Measurements from ENCODE around the gene SETX.
"Not testable (repeated sequence)": the region's sequence is repeated elsewhere in the genome, so short reads cannot be mapped to it uniquely, and the experiment has no call there.

SETX gene, protein sequence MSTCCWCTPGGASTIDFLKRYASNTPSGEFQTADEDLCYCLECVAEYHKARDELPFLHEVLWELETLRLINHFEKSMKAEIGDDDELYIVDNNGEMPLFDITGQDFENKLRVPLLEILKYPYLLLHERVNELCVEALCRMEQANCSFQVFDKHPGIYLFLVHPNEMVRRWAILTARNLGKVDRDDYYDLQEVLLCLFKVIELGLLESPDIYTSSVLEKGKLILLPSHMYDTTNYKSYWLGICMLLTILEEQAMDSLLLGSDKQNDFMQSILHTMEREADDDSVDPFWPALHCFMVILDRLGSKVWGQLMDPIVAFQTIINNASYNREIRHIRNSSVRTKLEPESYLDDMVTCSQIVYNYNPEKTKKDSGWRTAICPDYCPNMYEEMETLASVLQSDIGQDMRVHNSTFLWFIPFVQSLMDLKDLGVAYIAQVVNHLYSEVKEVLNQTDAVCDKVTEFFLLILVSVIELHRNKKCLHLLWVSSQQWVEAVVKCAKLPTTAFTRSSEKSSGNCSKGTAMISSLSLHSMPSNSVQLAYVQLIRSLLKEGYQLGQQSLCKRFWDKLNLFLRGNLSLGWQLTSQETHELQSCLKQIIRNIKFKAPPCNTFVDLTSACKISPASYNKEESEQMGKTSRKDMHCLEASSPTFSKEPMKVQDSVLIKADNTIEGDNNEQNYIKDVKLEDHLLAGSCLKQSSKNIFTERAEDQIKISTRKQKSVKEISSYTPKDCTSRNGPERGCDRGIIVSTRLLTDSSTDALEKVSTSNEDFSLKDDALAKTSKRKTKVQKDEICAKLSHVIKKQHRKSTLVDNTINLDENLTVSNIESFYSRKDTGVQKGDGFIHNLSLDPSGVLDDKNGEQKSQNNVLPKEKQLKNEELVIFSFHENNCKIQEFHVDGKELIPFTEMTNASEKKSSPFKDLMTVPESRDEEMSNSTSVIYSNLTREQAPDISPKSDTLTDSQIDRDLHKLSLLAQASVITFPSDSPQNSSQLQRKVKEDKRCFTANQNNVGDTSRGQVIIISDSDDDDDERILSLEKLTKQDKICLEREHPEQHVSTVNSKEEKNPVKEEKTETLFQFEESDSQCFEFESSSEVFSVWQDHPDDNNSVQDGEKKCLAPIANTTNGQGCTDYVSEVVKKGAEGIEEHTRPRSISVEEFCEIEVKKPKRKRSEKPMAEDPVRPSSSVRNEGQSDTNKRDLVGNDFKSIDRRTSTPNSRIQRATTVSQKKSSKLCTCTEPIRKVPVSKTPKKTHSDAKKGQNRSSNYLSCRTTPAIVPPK (N-terminal part only)

DNA sequence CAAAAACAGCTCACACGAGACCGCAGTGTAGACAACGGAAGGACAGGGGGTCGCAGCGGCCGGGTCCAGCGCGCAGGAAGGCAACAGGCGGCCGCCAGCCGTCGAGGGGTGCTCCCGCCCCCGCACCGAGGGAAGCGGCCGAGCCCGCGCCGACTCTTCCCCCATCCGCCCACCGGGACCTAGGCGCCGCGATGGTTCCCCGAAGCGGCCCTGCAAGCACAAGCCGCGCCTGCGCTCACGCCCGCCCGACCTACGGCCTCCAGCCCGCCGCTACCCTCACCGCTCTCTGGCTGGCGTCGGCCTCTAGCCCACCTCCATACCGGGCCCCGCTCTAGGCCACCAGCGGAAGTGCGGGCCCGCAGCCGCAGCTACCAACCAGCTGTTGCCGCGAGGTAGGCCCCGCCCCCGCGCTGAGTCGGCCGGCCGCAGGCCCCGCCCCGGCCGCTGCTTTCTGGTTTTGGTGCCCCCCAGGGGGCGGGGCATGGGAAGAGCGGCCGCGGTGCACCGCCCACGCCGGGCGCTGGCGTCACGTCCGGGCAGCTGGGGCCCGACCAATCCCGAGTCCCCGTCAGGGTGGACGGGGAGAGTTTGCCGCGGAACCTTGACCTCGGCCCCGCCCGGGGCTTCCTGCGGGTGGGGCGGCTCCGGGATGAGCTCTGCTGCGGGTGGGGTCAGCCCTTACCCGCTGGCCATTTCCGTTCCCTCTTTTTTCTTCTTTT is at the start of gene SETX:
Gene SETX, minus strand, starts transcription at position 350 of the 719 bp plus-strand sequence. CDS start 5,558 bp downstream, outside the sequence.
- peak; percentile 93 to 98 for DNase-seq (ENCODE audit: extremely low read depth in 1 of 2, low read depth in 1 of 2)

DNA sequence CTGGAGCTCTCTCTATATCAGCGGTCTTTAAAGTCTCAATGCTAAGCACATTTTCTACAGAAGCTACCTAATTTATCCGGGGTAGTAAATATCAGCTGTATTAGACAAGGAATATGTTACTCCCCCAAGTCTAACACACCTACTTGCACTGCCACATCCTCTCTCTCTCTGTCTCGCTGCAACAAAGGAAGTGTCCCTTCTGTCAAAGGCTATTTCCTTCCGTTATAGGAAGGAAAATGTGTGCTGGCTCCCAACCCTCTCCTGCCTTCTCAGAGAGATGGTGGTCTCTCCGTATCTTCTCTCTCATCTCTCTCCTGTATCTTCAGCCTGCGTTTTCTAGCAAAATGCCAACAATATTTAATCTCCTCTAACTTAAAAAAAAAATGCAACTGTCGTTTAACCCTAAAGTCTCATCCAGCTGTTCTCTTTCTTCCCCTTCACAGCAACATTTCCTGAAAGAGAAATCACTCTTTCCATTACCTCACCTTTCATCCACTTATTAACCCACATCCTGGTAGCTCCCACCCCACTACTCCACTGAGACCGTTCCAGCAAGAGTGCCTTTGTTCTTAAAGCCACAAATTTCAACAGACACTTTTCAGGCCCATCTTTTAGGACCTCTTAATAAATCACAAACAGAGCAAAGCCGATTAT is 49.6 kb upstream of the SETX start:
- no peak for DNase-seq (ENCODE audit: extremely low read depth in 1 of 2, low read depth in 1 of 2)

DNA sequence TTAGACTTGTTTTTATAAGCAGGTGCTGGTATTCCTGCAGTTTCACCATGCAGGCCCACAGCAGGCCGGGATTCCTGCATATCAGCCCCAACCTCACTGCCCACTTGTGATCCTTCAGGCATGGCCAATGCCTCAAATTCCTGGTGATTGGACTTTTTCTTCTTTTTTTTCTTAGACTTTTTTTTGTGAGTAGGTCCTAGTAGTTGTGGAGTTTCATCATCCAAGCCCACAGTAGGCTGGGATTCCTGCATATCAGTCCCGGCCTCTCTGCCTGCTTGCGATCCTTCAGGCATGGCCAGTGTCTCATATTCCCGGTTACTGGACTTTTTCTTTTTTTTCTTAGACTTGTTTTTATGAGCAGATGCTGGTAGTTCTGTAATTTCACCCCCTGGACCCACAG is 47.0 kb upstream of the SETX start:
- no peak for DNase-seq (ENCODE audit: extremely low read depth in 1 of 2, low read depth in 1 of 2)

GRCh38 chr9:132395560-132395959 is 40.8 kb upstream of the SETX start:
- DNase-seq (ENCODE audit: extremely low read depth in 1 of 2, low read depth in 1 of 2), result no peak

DNA sequence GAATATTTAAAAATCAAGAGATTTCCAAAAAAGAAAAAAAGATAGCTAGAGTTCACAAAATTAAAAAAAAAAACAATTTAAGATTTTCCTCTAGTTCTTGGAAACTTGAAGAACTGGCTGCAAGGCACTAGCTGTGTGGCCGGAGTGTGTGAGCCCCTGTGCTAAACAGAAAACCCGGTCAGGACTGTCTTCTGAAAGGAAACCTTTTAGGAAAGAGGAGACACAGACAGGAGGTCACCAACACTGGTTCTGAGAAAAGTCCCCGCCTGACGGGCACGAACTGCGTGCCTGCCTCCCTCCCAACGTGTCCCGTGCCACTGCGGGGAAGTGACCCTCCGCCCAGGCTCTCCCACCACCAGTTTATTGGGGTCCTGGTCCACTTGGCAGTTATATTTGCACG is 36.7 kb upstream of the SETX start:
- DNase-seq (ENCODE audit: extremely low read depth in 1 of 2, low read depth in 1 of 2), result no peak

DNA sequence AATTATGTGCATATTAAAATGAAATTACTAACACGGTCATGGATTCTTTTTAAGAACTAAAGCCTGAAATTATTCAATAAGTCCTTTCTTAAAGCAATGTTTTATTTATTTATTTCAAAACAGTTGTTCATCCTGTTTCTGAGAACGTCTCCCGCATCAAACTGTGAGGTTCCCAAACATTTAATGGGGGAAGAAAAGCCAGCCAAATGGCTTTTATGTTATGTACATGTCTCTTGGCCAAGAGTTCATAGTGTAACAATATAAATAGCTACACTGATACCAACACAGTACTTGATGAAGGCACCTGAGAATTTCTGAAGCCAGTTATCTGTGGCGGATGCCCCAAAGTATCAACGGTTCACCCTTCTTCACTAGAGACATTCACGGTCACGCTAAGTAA is 36.2 kb upstream of the SETX start:
- no peak for DNase-seq (ENCODE audit: extremely low read depth in 1 of 2, low read depth in 1 of 2)

DNA sequence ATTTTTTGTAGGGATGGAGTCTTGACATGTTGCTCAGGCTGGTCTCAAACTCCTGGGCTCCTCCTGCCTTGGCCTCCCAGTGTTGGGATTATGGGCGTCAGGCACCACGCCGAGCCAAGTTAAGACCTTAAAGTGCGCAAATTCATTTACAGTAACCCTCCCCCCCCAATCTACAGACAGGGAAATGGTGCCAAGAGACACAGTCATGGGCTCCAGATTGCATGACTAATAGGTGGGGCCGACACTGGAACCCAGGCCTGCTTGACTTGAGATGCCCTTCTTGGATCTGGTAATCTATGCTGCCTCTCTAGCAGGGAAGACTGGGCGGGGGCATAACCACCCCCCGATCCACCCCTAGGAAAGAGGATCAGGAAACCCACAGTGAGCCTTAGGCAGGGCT is 32.3 kb upstream of the SETX start:
- DNase-seq (ENCODE audit: extremely low read depth in 1 of 2, low read depth in 1 of 2), result no peak

- no peak for DNase-seq (ENCODE audit: extremely low read depth in 1 of 2, low read depth in 1 of 2)
Measured at GRCh38 chr9:132384376-132384775, 29.6 kb upstream of the SETX start.

GRCh38 chr9:132383462-132383883 is 28.7 kb upstream of the SETX start:
- DNase-seq (ENCODE audit: extremely low read depth in 1 of 2, low read depth in 1 of 2), result no peak

DNA sequence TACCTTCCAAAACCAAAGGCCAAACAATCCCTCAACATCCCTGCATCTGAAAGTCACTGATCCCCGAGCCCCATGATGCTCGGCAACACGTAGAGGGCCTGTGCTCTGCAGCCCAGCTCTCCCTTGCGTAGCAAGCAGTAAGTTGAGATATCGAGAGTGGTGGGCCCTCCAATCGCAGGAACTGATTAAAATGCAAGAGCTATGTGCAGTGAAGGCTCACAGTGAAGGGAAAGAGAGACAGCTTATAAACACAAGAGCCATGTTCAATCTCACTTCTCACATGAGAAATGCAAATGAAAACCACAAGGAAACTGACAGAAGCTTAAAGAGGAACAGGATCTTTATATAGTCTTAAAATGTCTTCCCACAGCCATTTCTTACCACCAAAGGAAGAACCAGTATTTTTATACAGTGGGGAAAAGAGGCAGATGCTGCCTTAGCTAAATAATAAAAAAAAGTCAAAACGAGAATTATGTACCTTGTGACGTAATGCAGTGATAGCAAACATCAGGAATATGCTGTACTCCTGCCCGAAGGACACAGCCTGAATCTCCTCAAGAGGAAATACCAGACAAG is 27.3 kb upstream of the SETX start:
- no peak for DNase-seq (ENCODE audit: extremely low read depth in 1 of 2, low read depth in 1 of 2)

GRCh38 chr9:132378416-132378815 is 23.6 kb upstream of the SETX start:
- DNase-seq (ENCODE audit: extremely low read depth in 1 of 2, low read depth in 1 of 2), result not testable (repeated sequence)

GRCh38 chr9:132377769-132378168 is 23.0 kb upstream of the SETX start:
- not testable (repeated sequence) for DNase-seq (ENCODE audit: extremely low read depth in 1 of 2, low read depth in 1 of 2)

DNA sequence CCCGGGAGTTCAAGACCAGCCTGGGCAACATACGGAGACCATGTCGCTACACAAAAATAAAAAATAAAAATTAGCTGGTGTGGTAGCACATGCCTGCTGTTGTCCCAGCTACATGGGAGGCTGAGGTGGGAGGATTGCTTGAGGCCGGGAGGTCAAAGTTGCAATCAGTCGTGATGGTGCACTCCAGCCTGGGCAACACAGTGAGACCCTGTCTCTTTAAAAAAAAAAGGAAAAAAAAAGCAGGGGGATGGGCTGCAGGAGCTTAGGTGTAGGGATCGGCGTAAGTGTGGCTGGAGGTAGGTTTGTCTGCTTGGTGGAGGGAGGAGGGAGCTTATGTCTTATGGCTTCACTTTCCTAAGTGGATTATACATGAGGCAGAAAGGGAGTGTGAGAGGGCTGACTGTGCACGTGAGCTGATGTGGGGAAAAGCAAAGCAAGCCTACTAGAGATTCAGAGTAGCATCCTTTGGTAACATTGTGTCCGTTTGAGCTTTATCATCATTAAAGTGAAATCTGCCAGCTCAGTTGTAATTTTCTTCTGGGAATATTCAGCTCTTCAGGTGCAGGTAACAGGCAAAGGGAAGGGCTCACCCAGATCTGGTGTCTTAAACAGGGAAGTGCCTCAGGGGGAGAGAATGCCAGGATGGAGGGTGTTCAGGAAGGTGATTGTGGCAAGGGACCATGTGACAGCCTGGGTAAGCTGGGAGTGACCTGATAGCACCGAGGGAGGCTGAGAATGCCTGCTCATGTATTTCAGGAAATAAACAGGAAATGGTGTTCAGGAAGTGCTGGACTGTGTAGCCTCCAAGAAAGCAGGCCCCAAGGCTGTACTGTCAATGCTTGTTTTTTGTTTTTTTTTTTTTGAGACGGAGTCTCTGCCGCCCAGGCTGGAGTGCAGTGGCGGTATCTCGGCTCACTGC is 17.6 kb upstream of the SETX start:
- DNase-seq (ENCODE audit: extremely low read depth in 1 of 2, low read depth in 1 of 2), result no peak

DNA sequence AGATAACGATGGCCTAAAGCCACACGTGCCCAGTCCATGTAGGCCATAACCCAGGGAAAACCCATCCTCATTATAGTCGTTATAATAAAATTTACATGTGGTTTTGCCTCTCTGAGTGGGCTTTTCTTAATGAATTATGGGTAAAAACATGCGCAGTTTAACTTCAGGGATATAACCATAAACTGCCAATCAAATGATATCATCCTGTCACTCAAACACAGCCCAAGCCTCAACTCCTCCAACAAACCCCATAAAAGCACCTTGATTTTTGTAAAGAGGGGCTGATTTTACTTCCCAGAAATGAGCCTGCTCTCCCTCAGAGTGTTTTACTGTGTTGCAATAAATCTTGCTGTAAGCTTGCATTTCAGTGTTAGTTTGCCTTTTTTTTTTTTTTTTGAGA is 15.8 kb upstream of the SETX start:
- no peak for DNase-seq (ENCODE audit: extremely low read depth in 1 of 2, low read depth in 1 of 2)

DNA sequence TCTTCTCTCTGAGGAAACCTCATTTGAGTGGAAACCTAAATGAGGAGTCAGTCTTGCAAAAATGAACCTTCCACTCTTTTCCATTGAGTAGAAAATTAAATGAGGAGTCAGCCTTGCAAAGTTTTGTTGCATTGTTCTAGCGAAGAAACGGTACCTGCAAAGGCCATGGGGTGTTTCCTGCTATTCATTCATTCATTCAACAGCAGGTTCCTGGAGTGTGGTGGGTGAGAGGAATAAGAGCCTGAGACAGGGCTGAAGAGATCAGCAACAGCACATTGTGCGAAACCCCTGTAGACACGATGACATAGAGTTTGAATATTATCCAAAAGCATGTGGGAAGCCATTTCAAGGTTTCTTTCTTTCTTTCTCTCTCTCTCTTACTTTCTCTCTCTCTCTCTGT is 14.6 kb upstream of the SETX start:
- no peak for DNase-seq (ENCODE audit: extremely low read depth in 1 of 2, low read depth in 1 of 2)

DNA sequence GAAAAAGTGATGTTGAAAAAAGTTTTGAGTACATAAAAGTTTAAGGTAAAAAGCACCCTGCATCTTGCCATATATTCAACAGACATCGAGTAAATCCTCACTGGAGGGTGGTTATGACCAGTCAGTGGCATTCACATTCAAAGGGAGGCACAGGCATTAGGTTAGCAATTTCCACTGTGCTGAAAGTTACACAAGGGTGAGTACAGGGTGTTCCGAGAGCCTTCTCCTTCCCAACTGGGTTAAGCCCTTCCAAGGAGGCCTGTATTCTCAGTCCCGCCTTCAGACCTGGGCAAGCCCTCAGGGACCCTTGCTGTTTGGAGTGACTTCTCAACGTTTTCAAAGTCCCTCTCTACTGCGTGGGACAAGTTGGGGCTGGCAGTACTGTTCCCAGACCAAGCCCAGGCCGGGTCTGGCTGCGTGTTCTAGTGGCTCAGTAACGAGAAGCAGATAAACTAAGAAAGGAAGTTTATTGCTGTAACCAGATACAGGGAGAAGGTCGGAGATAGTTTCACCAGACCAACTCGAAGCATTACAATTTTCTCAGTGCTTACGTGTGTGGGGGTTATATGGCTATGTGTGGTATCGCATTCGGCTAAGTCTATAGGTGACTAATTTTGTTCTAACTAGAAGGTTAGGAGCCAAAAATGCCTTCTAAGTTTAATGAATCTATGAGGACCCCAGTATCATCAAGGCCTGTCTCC is 13.0 kb upstream of the SETX start:
- no peak for DNase-seq (ENCODE audit: extremely low read depth in 1 of 2, low read depth in 1 of 2)

- DNase-seq (ENCODE audit: extremely low read depth in 1 of 2, low read depth in 1 of 2), result no peak
Measured at GRCh38 chr9:132366481-132366880, 11.7 kb upstream of the SETX start.

DNA sequence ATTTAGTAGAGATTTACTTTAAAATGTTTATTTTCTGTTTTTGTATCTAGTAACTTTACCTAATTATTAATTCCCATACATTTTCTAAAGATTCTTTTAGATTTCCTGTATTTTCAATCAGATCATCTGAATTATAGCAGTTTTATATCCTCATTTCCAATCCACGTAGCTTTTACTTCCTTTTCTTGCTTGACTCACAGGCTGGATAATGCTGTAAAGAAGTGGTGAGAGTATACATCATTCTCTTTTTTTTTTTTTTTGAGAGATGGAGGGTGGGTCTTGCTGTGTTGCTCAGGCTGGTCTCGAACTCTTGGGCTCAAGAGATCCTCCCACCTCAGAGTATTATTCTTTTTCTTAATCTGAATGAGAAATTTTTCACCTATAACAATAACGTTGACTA is 11.2 kb upstream of the SETX start:
- DNase-seq (ENCODE audit: extremely low read depth in 1 of 2, low read depth in 1 of 2), result no peak

All from stimulated activated CD8-positive, alpha-beta memory T cell treated with anti-CD3 and anti-CD28 coated beads, Interleukin-7, amount 100 ng/mL, for 48 hours (primary cell).